Activated T-cell treated with anti-CD3 and anti-CD28 coated beads, Interleukin-2, amount 50 U/mL, for 4 hours (primary cell): Measurements from ENCODE around the gene NDUFC2. TPM values are rescaled to one million over a fixed set of nuclear protein-coding genes. Genes with fewer than 3 reads are reported as not detected.
"Not testable (repeated sequence)": the region's sequence is repeated elsewhere in the genome, so short reads cannot be mapped to it uniquely, and the experiment has no call there.

ENCODE experiments used
- ATAC-seq, 2 donors: fragments of 200-7000 bp; cut with Tn5 transposase; one replicate each; pipeline ENCODE4 v1.10.0; 2021
- DNase-seq: peaks from one replicate; pipeline ENCODE4 v3.0.0-alpha.2; 2020
- H3K27me3 Mint-ChIP-seq: one replicate; pipeline ENCODE4 v1.8.0; 2021; ENCODE audit warnings: low read depth, mixed read lengths
- H3K36me3 Mint-ChIP-seq: one replicate; pipeline ENCODE4 v1.8.0; 2022; ENCODE audit warnings: mixed read lengths; ENCODE audit not compliant: insufficient read depth
- H3K4me1 Mint-ChIP-seq: one replicate; pipeline ENCODE4 v1.8.0; 2021; ENCODE audit warnings: low read depth, mixed read lengths
- H3K4me3 Mint-ChIP-seq: one replicate; pipeline ENCODE4 v1.8.0; 2021; ENCODE audit warnings: mild to moderate bottlenecking, moderate library complexity, mixed read lengths
- H3K9me3 Mint-ChIP-seq: one replicate; pipeline ENCODE4 v1.8.0; 2021; ENCODE audit warnings: mixed read lengths
- total RNA-seq, 3 donors: library from RNA; stranded (reverse); gene quantifications; one replicate each; pipeline ENCODE4 v1.2.1, GENCODE V29; 2021

Gene NDUFC2
- total RNA-seq, 3 donors from 2014 or later = 217 to 246 (median 227) TPM

DNA sequence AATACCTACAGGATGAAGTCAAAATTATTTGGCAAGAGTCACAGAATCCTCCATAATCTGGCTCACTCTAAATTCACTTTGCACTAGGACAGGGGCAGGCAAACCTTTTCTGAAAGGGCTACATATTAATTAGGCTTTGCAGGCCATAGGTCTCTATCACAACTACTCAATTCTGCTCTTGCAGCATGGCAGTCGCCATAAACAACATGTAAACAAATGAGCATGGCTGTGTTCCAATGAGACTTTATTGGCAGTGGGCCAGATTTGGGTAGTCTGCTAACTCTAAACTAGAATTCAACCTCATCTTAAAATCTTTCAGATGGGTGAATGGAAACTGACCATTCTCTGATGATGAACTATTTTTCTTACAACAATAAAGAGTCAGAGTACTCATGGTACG lies 10.2 kb downstream of the NDUFC2 start:
- ATAC-seq (no peak), DNase-seq (no peak)
- Mint-ChIP-seq H3K4me3 (no peak overlapping the region), H3K9me3 (no peaks in the 10 kb centered on the region), H3K27me3 (no peaks in the 10 kb centered on the region), H3K4me1 (peaks cover 3% of the 10 kb centered on the region), H3K36me3 (peaks cover 25% of the 10 kb centered on the region)

DNA sequence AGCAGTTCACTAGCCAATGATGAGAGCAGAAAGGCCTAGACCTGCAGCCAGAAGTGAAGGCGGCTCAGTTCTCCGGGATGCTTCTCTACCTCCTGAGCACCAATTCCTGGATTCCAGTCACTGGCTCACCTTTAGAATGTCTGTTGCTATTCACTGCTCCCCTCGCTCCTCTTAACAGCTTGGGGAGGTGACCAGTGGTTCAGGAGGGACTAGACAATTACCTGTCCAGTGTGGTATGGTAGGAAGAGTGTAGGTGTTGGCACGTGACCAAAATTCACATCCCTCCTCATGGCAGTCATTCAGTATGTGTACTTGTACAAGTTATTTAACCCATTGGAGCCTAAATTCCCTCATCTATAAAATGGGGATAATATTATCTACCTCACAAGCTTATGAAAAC lies 12.0 kb downstream of the NDUFC2 start:
- no peak for ATAC-seq
- Mint-ChIP-seq H3K27me3 (no peaks in the 10 kb centered on the region), H3K36me3 (peaks cover 28% of the 10 kb centered on the region), H3K4me3 (no peak overlapping the region), H3K4me1 (peaks cover 2% of the 10 kb centered on the region), H3K9me3 (no peaks in the 10 kb centered on the region)
- DNase-seq = no peak

GRCh38 chr11:78066471-78066870 lies 13.2 kb downstream of the NDUFC2 start:
- H3K4me3 Mint-ChIP-seq = no peak overlapping the region
- DNase-seq = no peak
- peaks cover 20% of the 10 kb centered on the region for H3K36me3 Mint-ChIP-seq
- no peaks in the 10 kb centered on the region for H3K9me3 Mint-ChIP-seq
- H3K4me1 Mint-ChIP-seq = no peaks in the 10 kb centered on the region
- no peak for ATAC-seq
- no peaks in the 10 kb centered on the region for H3K27me3 Mint-ChIP-seq

GRCh38 chr11:78065203-78065602 lies 14.5 kb downstream of the NDUFC2 start:
- ATAC-seq (no peak), DNase-seq (no peak)
- H3K27me3 Mint-ChIP-seq = no peaks in the 10 kb centered on the region
- no peak overlapping the region for H3K4me3 Mint-ChIP-seq
- no peaks in the 10 kb centered on the region for H3K4me1 Mint-ChIP-seq
- H3K9me3 Mint-ChIP-seq = no peaks in the 10 kb centered on the region
- peaks cover 18% of the 10 kb centered on the region for H3K36me3 Mint-ChIP-seq

- no peak for DNase-seq
- Mint-ChIP-seq H3K27me3 (no peaks in the 10 kb centered on the region), H3K4me1 (no peaks in the 10 kb centered on the region), H3K4me3 (no peak within 1 kb of the TSS), H3K9me3 (no peaks in the 10 kb centered on the region), H3K36me3 (peaks cover 14% of the 10 kb centered on the region)
- ATAC-seq = no peak
Observed at GRCh38 chr11:78063440-78064181, 16.1 kb downstream of the NDUFC2 start, which contains the start of gene THRSP. TSS of gene THRSP (plus strand) at chr11:78063861. CDS start at chr11:78063882, 21 bp downstream.

GRCh38 chr11:78062671-78063070 lies 17.0 kb downstream of the NDUFC2 start:
- Mint-ChIP-seq H3K9me3 (no peaks in the 10 kb centered on the region), H3K4me1 (no peaks in the 10 kb centered on the region), H3K36me3 (peaks cover 8% of the 10 kb centered on the region), H3K4me3 (no peak overlapping the region), H3K27me3 (no peaks in the 10 kb centered on the region)
- ATAC-seq = no peak
- DNase-seq = no peak

DNA sequence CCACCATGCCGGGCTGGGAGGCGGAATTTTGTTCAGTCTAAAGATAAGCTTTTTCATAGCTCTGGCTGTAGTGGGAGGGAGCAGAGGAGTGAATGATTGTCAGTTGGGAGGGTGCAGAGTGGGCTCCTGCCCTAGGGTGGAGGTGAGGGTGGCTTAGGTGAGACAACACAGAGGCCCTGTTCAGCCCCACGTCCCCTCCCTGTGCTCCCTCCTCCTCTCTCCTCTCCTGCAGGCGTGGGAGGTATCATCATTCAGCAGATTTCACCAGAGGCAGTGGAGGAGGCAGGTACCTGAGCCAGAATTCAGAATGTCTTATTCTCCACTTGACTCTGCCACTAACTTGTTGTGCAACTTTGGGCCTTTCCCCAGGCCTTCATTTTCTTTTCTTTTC lies 17.7 kb downstream of the NDUFC2 start:
- ATAC-seq = no peak
- no peaks in the 10 kb centered on the region for H3K27me3 Mint-ChIP-seq

GRCh38 chr11:78061088-78061920 lies 18.4 kb downstream of the NDUFC2 start:
- Mint-ChIP-seq H3K27me3 (no peaks in the 10 kb centered on the region), H3K4me3 (no peak overlapping the region), H3K36me3 (peaks cover 3% of the 10 kb centered on the region), H3K9me3 (no peaks in the 10 kb centered on the region), H3K4me1 (no peaks in the 10 kb centered on the region)
- DNase-seq = no peak
- ATAC-seq = no peak

More for the DNA sequence above, 17.7 kb downstream of the NDUFC2 start:
- Mint-ChIP-seq H3K4me3 (no peak overlapping the region), H3K36me3 (peaks cover 3% of the 10 kb centered on the region), H3K4me1 (no peaks in the 10 kb centered on the region), H3K9me3 (no peaks in the 10 kb centered on the region)
- no peak for DNase-seq

GRCh38 chr11:78060533-78060932 lies 19.1 kb downstream of the NDUFC2 start:
- Mint-ChIP-seq H3K36me3 (peaks cover 3% of the 10 kb centered on the region), H3K9me3 (no peaks in the 10 kb centered on the region), H3K27me3 (no peaks in the 10 kb centered on the region), H3K4me3 (no peak overlapping the region), H3K4me1 (no peaks in the 10 kb centered on the region)
- DNase-seq (no peak), ATAC-seq (no peak)

GRCh38 chr11:78059749-78060328 lies 19.8 kb downstream of the NDUFC2 start:
- not testable (repeated sequence) for H3K27me3 Mint-ChIP-seq, H3K36me3 Mint-ChIP-seq, DNase-seq, H3K9me3 Mint-ChIP-seq, ATAC-seq, H3K4me1 Mint-ChIP-seq, H3K4me3 Mint-ChIP-seq

GRCh38 chr11:78057462-78058055 lies 22.1 kb downstream of the NDUFC2 start:
- no peak for DNase-seq
- Mint-ChIP-seq H3K4me3 (no peak overlapping the region), H3K36me3 (no peaks in the 10 kb centered on the region), H3K9me3 (no peaks in the 10 kb centered on the region), H3K4me1 (no peaks in the 10 kb centered on the region), H3K27me3 (no peaks in the 10 kb centered on the region)
- ATAC-seq = no peak

DNA sequence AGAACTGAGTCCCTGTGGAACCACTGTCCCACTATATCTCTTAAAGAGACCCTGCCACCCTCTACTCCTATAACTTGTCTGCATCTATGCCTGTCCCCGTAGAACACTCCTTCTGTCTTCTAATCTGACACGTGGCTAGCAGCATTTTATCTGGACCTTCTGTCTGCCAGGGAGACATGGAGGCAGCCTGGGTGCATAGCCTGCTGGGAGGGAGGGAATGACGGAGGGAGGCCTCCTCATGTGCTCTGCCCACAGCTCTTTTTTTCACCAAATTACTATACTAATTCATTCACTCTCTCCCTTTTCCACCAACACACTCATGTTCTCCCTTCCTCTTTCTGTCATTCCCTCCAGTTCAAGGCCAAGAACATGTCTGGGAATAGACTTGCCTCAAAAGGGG lies 23.6 kb downstream of the NDUFC2 start:
- no peak for DNase-seq
- H3K9me3 Mint-ChIP-seq = no peaks in the 10 kb centered on the region
- H3K27me3 Mint-ChIP-seq = no peaks in the 10 kb centered on the region
- no peak for ATAC-seq
- no peaks in the 10 kb centered on the region for H3K4me1 Mint-ChIP-seq
- H3K36me3 Mint-ChIP-seq = no peaks in the 10 kb centered on the region
- H3K4me3 Mint-ChIP-seq = no peak overlapping the region

DNA sequence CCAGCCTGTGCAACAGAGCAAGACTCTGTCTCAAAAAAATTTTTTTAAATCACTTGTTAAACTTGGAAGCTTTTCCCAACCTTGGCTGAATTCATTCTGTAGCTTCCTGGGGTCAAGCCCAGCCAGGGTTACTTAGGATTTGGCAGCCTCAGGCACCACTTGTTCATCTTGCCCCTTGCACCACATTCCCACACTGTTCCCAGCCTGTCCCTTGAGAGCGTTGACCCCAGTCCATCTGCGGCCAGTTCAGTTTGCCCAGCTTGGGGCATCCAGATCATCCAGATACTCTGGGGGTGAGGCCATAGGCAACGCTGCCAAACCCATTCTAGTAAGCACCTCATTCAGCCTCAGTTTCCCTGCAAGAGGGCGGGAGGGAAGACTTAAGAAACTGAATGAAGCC lies 24.7 kb downstream of the NDUFC2 start:
- no peaks in the 10 kb centered on the region for H3K4me1 Mint-ChIP-seq
- ATAC-seq = no peak
- H3K4me3 Mint-ChIP-seq = no peak overlapping the region
- H3K36me3 Mint-ChIP-seq = no peaks in the 10 kb centered on the region
- H3K9me3 Mint-ChIP-seq = no peaks in the 10 kb centered on the region
- H3K27me3 Mint-ChIP-seq = no peaks in the 10 kb centered on the region
- no peak for DNase-seq
